Caco-2 (cell line): ENCODE results near the gene COQ8A. TPM values are rescaled to one million over a fixed set of nuclear protein-coding genes. Genes with fewer than 3 reads are reported as not detected.
"Not testable (repeated sequence)": the region's sequence is repeated elsewhere in the genome, so short reads cannot be mapped to it uniquely, and the experiment has no call there.

Experiments used
- BruUV-seq: library from RNA; stranded (reverse); fragments of 400-500 nt; replicated peaks from 2 replicates; lab custom pipeline; 2021; lab: Mats Ljungman, UMichigan
- CTCF ChIA-PET: fragments of 300-600 bp; sonication (Branson Sonifier 250); formaldehyde crosslinking; loops from one replicate; lab custom pipeline; 2022; ENCODE audit warnings: antibody characterized with exemption; lab: Charles Lee
- POLR2A ChIA-PET: fragments of 300-600 bp; sonication (Branson Sonifier 250); formaldehyde crosslinking; loops from one replicate; lab custom pipeline; 2022; ENCODE audit warnings: antibody characterized with exemption; lab: Charles Lee
- DNase-seq, 2 experiments: peaks; one replicate each; pipeline versions ENCODE4 v3.0.0 to v3.0.0-alpha.2; 2020 to 2022
- H3K27me3 ChIP-seq: replicated peaks from 2 replicates; pipeline ENCODE4 v1.6.0; 2011; ENCODE audit warnings: low read length; ENCODE audit not compliant: control insufficient read depth, insufficient read depth
- H3K36me3 ChIP-seq: 2 replicates; pipeline ENCODE4 v1.5.1; 2011; ENCODE audit warnings: low read length; ENCODE audit not compliant: control insufficient read depth, insufficient read depth
- H3K4me1 ChIP-seq: fragments of 250-450 bp; sonication (Bioruptor Pico); 2 replicates; pipeline ENCODE4 v1.5.1; 2020; ENCODE audit warnings: mild to moderate bottlenecking
- H3K4me3 ChIP-seq: 2 replicates; pipeline ENCODE4 v1.5.1; 2011; ENCODE audit warnings: low read depth, mild to moderate bottlenecking, control low read depth, low read length
- H3K9me3 ChIP-seq: fragments of 250-450 bp; sonication (Bioruptor Pico); 2 replicates; pipeline ENCODE4 v1.5.1; 2020; ENCODE audit warnings: mild to moderate bottlenecking, moderate library complexity
- H3K27ac Mint-ChIP-seq: one replicate; pipeline ENCODE4 v1.8.0; 2022; ENCODE audit warnings: mixed read lengths; ENCODE audit not compliant: unreplicated experiment
- H3K27me3 Mint-ChIP-seq: one replicate; pipeline ENCODE4 v1.8.0; 2022; ENCODE audit warnings: mixed read lengths; ENCODE audit not compliant: insufficient read depth, unreplicated experiment
- H3K36me3 Mint-ChIP-seq: one replicate; pipeline ENCODE4 v1.8.0; 2022; ENCODE audit warnings: mild to moderate bottlenecking, mixed read lengths; ENCODE audit not compliant: insufficient read depth, unreplicated experiment
- H3K4me1 Mint-ChIP-seq: one replicate; pipeline ENCODE4 v1.8.0; 2022; ENCODE audit warnings: low read depth, mixed read lengths; ENCODE audit not compliant: unreplicated experiment
- H3K4me3 Mint-ChIP-seq: one replicate; pipeline ENCODE4 v1.8.0; 2022; ENCODE audit warnings: mild to moderate bottlenecking, moderate library complexity, mixed read lengths; ENCODE audit not compliant: unreplicated experiment
- H3K9me3 Mint-ChIP-seq: one replicate; pipeline ENCODE4 v1.8.0; 2022; ENCODE audit warnings: mixed read lengths; ENCODE audit not compliant: unreplicated experiment
- intact Hi-C: fragments of 100-400 bp; cut with micrococcal nuclease; formaldehyde crosslinking; loops from one replicate; pipeline ENCODE4 v1.10.0; 2022; ENCODE audit not compliant: unreplicated experiment
- total RNA-seq: library from RNA; stranded (reverse); gene quantifications from 2 replicates; pipeline ENCODE4 v1.2.3, GENCODE V29; 2022
- TF ChIP-seq, protein P1 (sequence below), 2 experiments: fragments of 200-600 bp in 1 of 2; IDR thresholded peaks; 1 replicate in 1 of 2; 2 replicates in 1 of 2; pipeline versions ENCODE4 v1.5.1 to v1.8.0; 2011 to 2022; ENCODE audit warnings: antibody characterized with exemption in 1 of 2, control low read depth in 1 of 2, inconsistent platforms in 1 of 2, low read depth in 1 of 2, low read length in 1 of 2, mild to moderate bottlenecking in 1 of 2, moderate library complexity in 1 of 2; ENCODE audit not compliant: insufficient read depth in 1 of 2, severe bottlenecking in 1 of 2, unreplicated experiment in 1 of 2

Gene COQ8A
- total RNA-seq, 1 experiment from 2014 or later = 50.0 TPM

DNA sequence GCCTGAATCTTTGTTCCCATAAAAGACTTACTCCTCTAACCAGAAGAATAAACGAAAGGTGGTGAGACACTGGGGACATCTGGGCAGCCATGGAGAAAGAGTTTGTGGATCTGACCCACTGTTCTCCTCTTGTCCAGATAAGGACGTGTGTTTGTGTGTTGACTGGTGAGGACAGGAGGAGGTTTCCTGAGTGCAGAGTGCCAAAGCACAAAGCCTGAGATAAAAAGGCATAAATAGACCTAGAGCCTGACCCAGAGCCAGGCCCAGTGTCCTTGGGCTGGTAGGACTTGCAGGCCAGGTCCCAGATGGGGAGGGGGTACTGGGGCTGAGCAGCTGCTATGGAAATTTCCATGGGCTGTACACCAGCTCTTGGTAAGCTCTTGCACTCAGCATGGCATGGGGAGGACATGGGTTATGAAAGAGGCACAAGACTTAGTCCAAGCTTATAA lies 19.6 kb upstream of the COQ8A start:
- TF ChIP-seq, protein P1, sequence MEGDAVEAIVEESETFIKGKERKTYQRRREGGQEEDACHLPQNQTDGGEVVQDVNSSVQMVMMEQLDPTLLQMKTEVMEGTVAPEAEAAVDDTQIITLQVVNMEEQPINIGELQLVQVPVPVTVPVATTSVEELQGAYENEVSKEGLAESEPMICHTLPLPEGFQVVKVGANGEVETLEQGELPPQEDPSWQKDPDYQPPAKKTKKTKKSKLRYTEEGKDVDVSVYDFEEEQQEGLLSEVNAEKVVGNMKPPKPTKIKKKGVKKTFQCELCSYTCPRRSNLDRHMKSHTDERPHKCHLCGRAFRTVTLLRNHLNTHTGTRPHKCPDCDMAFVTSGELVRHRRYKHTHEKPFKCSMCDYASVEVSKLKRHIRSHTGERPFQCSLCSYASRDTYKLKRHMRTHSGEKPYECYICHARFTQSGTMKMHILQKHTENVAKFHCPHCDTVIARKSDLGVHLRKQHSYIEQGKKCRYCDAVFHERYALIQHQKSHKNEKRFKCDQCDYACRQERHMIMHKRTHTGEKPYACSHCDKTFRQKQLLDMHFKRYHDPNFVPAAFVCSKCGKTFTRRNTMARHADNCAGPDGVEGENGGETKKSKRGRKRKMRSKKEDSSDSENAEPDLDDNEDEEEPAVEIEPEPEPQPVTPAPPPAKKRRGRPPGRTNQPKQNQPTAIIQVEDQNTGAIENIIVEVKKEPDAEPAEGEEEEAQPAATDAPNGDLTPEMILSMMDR (IDR thresholded peaks at IDR 0.05; ENCODE audit: insufficient read depth in 1 of 2, low read depth in 1 of 2, low read length in 1 of 2, severe bottlenecking in 1 of 2, unreplicated experiment in 1 of 2) = no peak
- Histone ChIP-seq H3K4me1 (no peaks in the 10 kb centered on the region), H3K9me3 (no peaks in the 10 kb centered on the region), H3K36me3 (no peaks in the 10 kb centered on the region), H3K27me3 (no peaks in the 10 kb centered on the region), H3K4me3 (no peak overlapping the region)
- Mint-ChIP-seq H3K4me1 (no peaks in the 10 kb centered on the region), H3K36me3 (no peaks in the 10 kb centered on the region), H3K27ac (no peak overlapping the region), H3K27me3 (no peaks in the 10 kb centered on the region), H3K4me3 (no peak overlapping the region), H3K9me3 (no peaks in the 10 kb centered on the region)
- ChIA-PET CTCF (no interaction called here), POLR2A (no interaction called here)
- intact Hi-C loops = no loop called here
- BruUV-seq = no TSS peak
- DNase-seq = no peak

DNA sequence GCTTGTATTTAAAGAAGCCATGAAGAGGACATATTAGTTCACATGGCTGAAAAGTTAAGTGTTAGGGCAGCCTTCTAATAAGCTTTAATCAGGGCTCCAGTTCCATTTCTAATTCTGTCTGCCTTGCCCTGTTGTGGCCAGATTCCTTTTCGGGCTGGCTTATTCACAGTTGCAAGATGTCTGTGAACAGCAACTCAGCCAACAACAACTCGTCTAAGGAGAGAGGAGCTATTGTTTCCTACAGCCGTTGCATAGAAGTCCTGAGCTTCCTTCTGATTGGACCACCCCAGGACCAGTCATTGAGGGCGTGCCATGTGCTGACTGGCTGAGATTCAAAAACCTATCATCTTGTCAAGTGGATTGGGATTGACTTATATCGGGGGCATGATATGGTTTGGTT lies 18.6 kb upstream of the COQ8A start:
- Mint-ChIP-seq H3K4me3 (no peak overlapping the region), H3K4me1 (no peaks in the 10 kb centered on the region), H3K27me3 (no peaks in the 10 kb centered on the region), H3K27ac (no peak overlapping the region), H3K9me3 (no peaks in the 10 kb centered on the region), H3K36me3 (no peaks in the 10 kb centered on the region)
- Histone ChIP-seq H3K4me3 (no peak overlapping the region), H3K36me3 (no peaks in the 10 kb centered on the region), H3K27me3 (no peaks in the 10 kb centered on the region), H3K4me1 (no peaks in the 10 kb centered on the region), H3K9me3 (no peaks in the 10 kb centered on the region)
- TF ChIP-seq, protein P1 (IDR thresholded peaks at IDR 0.05; ENCODE audit: insufficient read depth in 1 of 2, low read depth in 1 of 2, low read length in 1 of 2, severe bottlenecking in 1 of 2, unreplicated experiment in 1 of 2) = no peak
- intact Hi-C loops = no loop called here
- no peak for DNase-seq
- CTCF ChIA-PET = no interaction called here
- POLR2A ChIA-PET = no interaction called here
- no TSS peak for BruUV-seq

DNA sequence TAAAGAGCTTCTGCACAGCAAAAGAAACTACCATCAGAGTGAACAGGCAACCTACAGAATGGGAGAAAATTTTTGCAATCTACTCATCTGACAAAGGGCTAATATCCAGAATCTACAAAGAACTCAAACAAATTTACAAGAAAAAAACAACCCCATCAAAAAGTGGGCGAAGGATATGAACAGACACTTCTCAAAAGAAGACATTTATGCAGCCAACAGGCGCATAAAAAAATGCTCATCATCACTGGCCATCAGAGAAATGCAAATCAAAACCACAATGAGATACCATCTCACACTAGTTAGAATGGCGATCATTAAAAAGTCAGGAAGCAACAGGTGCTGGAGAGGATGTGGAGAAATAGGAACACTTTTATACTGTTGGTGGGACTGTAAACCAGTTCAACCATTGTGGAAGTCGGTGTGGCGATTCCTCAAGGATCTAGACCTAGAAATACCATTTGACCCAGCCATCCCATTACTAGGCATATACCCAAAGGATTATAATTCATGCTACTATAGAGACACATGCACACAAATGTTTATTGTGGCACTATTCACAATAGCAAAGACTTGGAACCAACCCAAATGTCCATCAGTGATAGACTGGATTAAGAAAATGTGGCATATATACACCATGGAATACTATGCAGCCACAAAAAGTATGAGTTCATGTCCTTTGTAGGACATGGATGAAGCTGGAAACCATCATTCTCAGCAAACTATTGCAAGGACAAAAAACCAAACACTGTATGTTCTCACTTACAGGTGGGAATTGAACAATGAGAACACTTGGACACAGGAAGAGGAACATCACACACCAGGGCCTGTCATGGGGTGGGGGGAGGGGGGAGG lies 10.6 kb upstream of the COQ8A start:
- H3K36me3 Mint-ChIP-seq, H3K9me3 ChIP-seq, H3K27me3 ChIP-seq, H3K4me3 Mint-ChIP-seq, H3K27me3 Mint-ChIP-seq, CTCF ChIA-PET, intact Hi-C loops, BruUV-seq, H3K4me1 Mint-ChIP-seq, POLR2A ChIA-PET, DNase-seq, H3K4me3 ChIP-seq, H3K36me3 ChIP-seq, H3K27ac Mint-ChIP-seq, H3K4me1 ChIP-seq: not testable (repeated sequence)
- H3K9me3 Mint-ChIP-seq = peaks cover 13% of the 10 kb centered on the region
